WERI-Rb-1 (cell line): ENCODE measurements around the gene SLC9C2.

Experiments used
- DNase-seq: peaks from one replicate; pipeline ENCODE4 v3.0.0-alpha.2; 2020
- H3K27ac ChIP-seq: fragments of 250-450 bp; sonication (Bioruptor Pico); 2 replicates; pipeline ENCODE4 v1.5.1; 2020; ENCODE audit warnings: mild to moderate bottlenecking, moderate library complexity
- H3K27me3 ChIP-seq: fragments of 250-450 bp; sonication (Bioruptor Pico); 2 replicates; pipeline ENCODE4 v1.5.1; 2021; ENCODE audit warnings: mild to moderate bottlenecking, low read depth, moderate library complexity; ENCODE audit not compliant: insufficient read depth, severe bottlenecking
- H3K36me3 ChIP-seq: fragments of 250-450 bp; sonication (Bioruptor Pico); 2 replicates; pipeline ENCODE4 v1.5.1; 2020; ENCODE audit warnings: mild to moderate bottlenecking, moderate library complexity
- H3K4me3 ChIP-seq: 2 replicates; pipeline ENCODE4 v1.5.1; 2011; ENCODE audit warnings: low read depth, mild to moderate bottlenecking, control low read depth, low read length
- H3K9me3 ChIP-seq: fragments of 250-450 bp; sonication (Bioruptor Pico); 2 replicates; pipeline ENCODE4 v1.5.1; 2021; ENCODE audit warnings: mild to moderate bottlenecking, moderate library complexity; ENCODE audit not compliant: severe bottlenecking
- TF ChIP-seq, protein P1 (sequence below): IDR thresholded peaks from 2 replicates; pipeline ENCODE4 v1.5.1; 2011; ENCODE audit warnings: low read depth, mild to moderate bottlenecking, control low read depth, inconsistent platforms, low read length

The SLC9C2 gene

DNA sequence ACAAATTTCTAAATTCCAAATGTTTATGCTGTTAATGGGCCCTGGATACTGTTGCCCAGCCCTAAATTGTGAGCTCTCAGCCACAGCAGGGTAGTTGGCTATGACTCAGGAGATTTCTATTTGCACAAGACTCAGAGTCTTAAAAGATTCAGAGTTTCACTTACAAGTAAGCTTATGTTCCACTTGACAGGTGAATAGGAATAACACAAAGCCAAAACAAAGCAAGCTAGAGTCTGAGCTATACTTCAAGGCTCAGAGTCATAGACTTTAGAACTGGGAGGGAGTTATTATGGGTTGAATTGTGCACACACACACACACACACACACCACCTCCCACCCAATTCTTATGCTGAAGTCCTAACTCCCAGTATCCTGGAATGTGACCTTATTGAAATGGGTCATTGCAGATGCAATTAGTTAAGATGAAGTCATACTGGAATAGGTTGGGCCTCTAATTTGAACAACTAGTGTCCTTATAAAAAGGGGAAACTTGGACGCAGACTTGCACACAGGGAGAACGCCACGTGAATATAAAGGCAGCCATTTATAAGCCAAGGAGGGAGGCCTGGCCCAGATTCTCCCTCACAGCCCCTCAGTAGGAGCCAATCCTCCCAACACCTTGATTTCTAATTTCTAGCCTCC is 95.5 kb downstream of the SLC9C2 start:
- no peaks in the 10 kb centered on the region for H3K27me3 ChIP-seq
- no peaks in the 10 kb centered on the region for H3K9me3 ChIP-seq
- no peak overlapping the region for H3K27ac ChIP-seq
- DNase-seq, result no peak
- no peaks in the 10 kb centered on the region for H3K36me3 ChIP-seq
- no peak overlapping the region for H3K4me3 ChIP-seq
- TF ChIP-seq, protein P1, sequence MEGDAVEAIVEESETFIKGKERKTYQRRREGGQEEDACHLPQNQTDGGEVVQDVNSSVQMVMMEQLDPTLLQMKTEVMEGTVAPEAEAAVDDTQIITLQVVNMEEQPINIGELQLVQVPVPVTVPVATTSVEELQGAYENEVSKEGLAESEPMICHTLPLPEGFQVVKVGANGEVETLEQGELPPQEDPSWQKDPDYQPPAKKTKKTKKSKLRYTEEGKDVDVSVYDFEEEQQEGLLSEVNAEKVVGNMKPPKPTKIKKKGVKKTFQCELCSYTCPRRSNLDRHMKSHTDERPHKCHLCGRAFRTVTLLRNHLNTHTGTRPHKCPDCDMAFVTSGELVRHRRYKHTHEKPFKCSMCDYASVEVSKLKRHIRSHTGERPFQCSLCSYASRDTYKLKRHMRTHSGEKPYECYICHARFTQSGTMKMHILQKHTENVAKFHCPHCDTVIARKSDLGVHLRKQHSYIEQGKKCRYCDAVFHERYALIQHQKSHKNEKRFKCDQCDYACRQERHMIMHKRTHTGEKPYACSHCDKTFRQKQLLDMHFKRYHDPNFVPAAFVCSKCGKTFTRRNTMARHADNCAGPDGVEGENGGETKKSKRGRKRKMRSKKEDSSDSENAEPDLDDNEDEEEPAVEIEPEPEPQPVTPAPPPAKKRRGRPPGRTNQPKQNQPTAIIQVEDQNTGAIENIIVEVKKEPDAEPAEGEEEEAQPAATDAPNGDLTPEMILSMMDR, result no peak

DNA sequence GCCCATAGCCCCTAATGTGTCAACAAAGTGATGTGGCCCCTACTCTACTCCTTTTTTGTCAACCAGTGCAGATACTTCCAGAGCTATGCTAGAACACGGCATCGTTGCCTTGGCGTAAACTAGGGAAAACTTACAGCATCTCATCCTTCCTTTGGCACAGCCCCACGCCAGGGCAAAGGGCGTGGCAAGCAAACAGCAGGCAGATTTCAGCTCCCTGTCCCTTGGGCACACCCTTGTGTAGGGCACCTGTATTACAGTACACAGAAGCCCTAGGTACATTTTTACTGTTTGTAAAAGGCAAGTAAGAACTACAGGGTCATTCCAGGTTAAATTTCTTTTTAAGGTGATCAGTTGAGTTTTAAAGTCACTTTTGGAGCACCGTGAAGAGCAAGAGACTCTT is 96.4 kb downstream of the SLC9C2 start:
- no peaks in the 10 kb centered on the region for H3K36me3 ChIP-seq
- no peaks in the 10 kb centered on the region for H3K9me3 ChIP-seq
- DNase-seq, result no peak
- no peak overlapping the region for H3K4me3 ChIP-seq
- TF ChIP-seq, protein P1, result 0 out of 2 replicates have a peak, but pooled peaks have one; percentile 18
- H3K27me3 ChIP-seq, result no peaks in the 10 kb centered on the region
- H3K27ac ChIP-seq, result no peak overlapping the region

DNA sequence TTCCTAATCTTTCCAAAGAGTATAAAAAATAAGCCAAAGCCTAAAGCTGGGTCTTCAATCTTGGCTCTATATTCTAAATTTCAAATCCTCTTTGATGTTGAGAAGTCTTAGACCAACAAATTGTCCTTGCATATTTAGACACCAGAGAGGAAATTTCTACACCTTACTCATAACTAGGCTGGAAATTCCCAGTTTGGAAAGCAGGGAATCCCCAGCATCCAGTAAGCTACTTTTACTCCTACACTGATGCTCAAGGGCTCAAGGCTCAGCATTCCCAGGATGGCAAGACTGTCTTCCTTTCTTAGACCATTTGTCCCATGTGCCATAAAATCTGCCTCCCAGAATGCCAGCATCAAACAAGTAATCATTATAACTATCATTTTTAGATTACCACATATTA is 97.5 kb downstream of the SLC9C2 start:
- no peak overlapping the region for H3K4me3 ChIP-seq
- no peak for DNase-seq
- TF ChIP-seq, protein P1, result no peak
- no peak overlapping the region for H3K27ac ChIP-seq
- H3K27me3 ChIP-seq, result no peaks in the 10 kb centered on the region
- no peaks in the 10 kb centered on the region for H3K36me3 ChIP-seq
- no peaks in the 10 kb centered on the region for H3K9me3 ChIP-seq

DNA sequence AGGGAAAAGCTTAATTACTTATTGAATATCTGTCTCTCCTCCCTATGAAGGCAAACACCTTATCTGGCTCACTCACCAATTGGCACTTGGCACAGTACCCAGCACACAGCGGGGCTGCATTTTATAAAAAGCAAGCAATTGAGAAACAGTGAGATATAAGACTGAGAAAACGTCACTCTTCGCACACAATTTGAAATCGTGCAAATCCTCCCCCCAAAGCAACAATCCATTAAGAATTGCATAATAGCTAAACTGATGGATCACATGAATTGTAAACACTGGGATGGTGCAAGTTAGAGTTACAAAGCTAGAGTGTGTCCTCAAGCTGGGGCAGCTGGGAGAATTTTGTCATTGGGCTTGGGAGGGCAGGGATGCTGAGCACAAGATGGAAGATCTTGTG is 98.6 kb downstream of the SLC9C2 start:
- TF ChIP-seq, protein P1, result no peak
- DNase-seq, result no peak
- Histone ChIP-seq H3K27me3 (no peaks in the 10 kb centered on the region), H3K27ac (no peak overlapping the region), H3K4me3 (no peak overlapping the region), H3K36me3 (no peaks in the 10 kb centered on the region), H3K9me3 (no peaks in the 10 kb centered on the region)

DNA sequence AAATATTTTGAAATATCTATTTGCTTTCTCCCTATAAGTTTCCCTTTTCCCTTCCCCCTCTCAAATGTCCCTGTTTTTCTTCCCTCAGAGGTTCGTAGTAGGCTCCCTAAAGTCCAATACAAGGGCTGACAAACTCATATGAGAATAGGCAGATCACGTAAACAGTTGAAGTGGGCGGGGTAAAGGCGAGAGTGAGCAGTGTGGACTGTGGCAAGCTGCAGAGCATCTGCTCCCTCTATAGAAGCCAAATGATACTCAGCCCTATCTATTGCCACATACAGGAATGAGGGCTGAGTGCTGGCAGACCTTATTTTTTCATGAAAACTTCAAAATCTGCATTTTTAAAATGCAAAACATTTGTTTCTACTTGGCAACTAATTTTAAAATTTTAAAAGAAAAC is 99.5 kb downstream of the SLC9C2 start:
- Histone ChIP-seq H3K27me3 (no peaks in the 10 kb centered on the region), H3K36me3 (no peaks in the 10 kb centered on the region), H3K27ac (no peak overlapping the region), H3K4me3 (no peak overlapping the region), H3K9me3 (no peaks in the 10 kb centered on the region)
- no peak for DNase-seq
- TF ChIP-seq, protein P1, result no peak

DNA sequence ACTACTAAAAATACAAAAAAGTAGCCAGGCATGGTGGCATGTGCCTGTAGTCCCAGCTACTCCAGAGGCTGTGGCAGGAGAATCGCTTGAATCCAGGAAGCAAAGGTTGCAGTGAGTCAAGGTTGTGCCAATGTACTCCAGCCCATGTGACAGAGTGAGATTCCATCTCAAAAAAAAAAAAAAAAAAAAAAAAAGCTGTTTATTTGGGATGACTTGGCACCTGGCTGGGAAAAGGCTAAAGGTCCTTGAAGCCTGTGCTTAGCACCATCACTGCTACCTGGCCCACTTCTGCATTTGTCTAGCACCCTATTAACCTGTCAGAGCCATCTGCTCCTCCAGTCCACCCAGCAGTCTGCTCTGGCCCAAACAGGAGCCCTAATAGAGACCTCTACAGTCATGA is 100.8 kb downstream of the SLC9C2 start:
- H3K9me3 ChIP-seq, result no peaks in the 10 kb centered on the region
- H3K27me3 ChIP-seq, result no peaks in the 10 kb centered on the region
- no peak overlapping the region for H3K27ac ChIP-seq
- TF ChIP-seq, protein P1, result no peak
- H3K4me3 ChIP-seq, result no peak overlapping the region
- no peaks in the 10 kb centered on the region for H3K36me3 ChIP-seq
- no peak for DNase-seq
